GM10847 (cell line): Measurements from ENCODE around the gene PTPRN2.

Experiments
- POLR2A ChIP-seq: IDR thresholded peaks from 2 replicates; pipeline ENCODE4 v1.6.1; 2011; ENCODE audit not compliant: insufficient read length; ENCODE audit errors: extremely low read depth

The PTPRN2 gene

GRCh38 chr7:157718303-157719007 is 869.2 kb downstream of the PTPRN2 start:
- no peak for TF ChIP-seq POLR2A

- TF ChIP-seq POLR2A = no peak
These were observed 870.1 kb downstream of the PTPRN2 start for GRCh38 chr7:157717211-157718174.

DNA sequence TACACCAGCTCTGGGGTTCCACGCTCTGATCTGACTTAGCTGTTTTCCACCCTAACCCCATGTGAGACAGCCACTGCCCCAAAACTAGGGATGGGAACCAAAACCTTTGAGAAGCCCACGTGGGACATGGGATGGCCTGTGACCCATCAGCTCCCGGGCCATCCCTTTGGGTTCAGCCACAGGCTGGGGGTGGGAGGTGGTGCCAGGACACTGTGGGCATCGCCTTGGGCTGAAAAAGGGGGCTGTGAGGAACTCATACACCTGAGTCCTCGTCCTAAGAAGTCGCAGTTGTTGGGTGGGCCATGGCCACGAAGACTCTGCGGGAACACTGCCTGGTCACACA is 871.7 kb downstream of the PTPRN2 start:
- no peak for TF ChIP-seq POLR2A

GRCh38 chr7:157715071-157715937 is 872.3 kb downstream of the PTPRN2 start:
- TF ChIP-seq POLR2A = no peak

- TF ChIP-seq POLR2A = no peak
These were observed 873.2 kb downstream of the PTPRN2 start for GRCh38 chr7:157714166-157715070.

DNA sequence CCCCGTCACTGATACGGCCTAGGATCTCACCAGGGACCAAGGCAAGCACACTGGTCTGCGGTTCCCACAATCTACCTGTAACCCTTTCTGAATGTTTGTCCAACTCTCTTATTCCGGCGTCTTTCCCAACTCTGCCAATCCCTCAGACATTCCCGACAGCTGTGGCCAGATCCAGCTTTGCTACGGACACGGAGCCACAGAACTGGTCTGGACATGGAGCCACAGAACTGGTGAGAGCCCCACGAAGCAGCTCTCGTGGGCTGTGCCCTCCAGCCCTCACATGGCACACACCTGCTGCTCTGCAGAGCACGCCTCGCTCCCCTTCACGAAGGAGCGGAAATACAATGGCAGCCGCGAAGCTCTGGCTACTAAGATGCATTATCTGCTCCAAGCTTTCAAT is 874.0 kb downstream of the PTPRN2 start:
- TF ChIP-seq POLR2A = no peak

GRCh38 chr7:157712666-157713235 is 874.9 kb downstream of the PTPRN2 start:
- TF ChIP-seq POLR2A = no peak

GRCh38 chr7:157711353-157711888 is 876.2 kb downstream of the PTPRN2 start:
- no peak for TF ChIP-seq POLR2A

DNA sequence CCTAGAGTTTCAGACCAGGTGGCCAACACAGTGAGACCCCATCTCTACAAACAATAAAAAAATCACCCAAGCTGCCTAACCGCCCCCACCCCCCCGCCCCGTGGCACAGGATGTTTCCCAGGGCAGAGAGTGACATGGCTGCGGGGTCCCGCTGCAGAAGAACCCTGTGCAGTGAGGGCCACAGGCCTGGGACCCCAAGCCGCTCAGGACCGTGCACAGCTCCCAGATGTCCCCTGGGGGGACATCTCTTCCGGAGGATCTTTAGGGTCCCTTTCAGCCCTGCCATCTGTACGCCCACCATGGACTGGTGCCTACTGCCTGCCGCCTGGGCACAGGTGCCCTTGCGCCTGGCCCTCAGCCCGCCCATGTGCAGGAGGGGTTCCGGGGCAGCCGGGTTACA is 877.2 kb downstream of the PTPRN2 start:
- TF ChIP-seq POLR2A = no peak

DNA sequence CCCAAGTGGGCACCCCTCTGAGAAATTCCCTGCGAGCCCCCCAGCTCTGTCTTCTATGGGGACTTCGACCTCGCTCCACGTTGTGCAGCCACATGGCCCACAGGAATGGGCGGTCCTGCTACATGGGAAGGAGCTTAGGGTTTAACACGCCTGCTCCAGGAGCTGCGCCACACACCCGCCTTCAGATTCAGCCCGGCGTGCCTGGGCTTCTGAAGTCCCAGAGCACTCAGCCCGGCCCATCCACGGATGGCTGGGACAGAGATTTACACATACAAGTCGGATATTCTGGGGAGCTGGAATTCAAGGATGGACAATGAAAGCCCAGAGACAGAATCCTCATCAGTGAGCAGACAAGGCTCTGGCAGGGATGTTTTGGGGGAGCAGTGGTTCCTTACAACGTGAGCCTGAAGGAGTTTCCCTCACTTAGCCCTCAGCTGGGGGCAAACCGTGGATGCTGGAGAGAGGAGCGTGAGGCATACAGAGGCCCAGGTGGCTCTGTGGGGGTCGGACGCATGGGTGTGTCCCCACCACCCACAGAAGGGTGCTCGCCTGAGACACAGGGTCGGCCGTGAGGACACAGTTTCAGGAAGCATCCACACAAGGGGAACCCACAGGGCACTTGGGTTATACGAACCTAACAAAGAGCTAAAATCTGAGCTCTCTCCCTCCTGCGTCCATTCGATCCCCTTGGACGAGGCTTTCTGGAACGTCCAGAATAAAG is 877.9 kb downstream of the PTPRN2 start:
- TF ChIP-seq POLR2A = no peak

DNA sequence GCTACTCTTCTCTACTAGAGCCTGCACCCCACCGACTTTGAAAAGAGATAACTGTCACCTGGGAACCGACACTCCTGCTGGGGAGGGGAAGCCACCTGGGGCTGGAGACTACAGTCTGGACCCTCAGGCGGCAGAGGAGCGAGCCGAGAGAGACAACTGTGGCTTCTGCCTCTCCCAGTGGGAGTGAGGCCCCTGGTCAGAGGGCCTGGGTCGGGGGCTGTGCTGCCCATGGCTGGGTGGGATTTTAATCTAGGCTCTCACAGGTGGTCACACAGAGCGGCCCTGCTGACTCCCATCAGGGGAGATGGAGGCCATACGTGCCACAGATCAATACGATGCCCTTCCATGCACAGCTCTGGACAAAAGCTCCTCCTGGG is 878.7 kb downstream of the PTPRN2 start:
- no peak for TF ChIP-seq POLR2A

GRCh38 chr7:157707983-157708918 is 879.4 kb downstream of the PTPRN2 start:
- no peak for TF ChIP-seq POLR2A
